Hematopoietic multipotent progenitor cell treated with erythropoietin and hydrocortisone succinate and interleukin-3 and kit ligand, for 4 days (in vitro differentiated cells): Measurements from ENCODE around the gene TNFSF12.

ENCODE experiments used
- DNase-seq: peaks from one replicate; pipeline ENCODE4 v3.0.0-alpha.2; 2015

Gene TNFSF12

GRCh38 chr17:7572588-7573323, 23.9 kb downstream of the TNFSF12 start:
- peak; percentile 100 for DNase-seq

DNA sequence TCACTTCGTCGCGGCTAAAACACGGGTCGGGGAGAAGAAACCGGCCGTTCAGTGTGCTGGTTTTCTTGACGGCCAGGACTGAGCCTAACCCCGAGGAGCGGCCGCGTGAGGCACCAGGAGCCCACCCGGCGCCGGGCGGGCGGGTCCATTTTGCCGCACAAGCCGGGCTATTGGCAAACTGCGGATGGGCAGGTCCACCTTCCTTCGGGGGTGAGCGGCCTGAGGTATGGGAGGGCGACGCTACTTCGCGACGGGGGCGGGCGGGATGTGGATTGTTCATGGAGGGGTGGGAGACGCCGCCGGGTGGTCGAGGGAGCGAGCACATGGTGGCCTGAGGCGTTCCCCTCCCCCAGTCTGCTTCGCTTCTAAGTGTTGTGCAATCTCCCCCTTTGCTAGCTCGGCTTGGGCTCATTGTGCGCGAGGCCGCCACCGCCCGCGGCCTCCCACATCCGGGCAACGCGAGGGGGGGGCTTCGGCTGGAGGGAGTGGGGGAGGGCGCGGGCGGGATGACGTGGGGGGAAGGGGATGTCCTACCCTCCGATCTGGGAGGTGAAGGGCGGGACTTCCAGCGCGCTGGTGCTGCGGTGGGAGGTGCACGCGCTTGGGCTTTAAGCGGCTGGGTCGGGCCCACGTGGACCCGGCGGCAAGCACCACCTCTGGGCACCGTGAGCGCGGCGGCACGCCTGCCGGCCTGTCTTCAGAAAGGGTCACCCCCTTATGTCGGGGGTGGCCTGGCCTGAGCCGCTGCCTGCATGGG, 24.6 kb downstream of the TNFSF12 start:
- DNase-seq = peak; percentile 97

- peak; percentile 25 for DNase-seq
Measured at GRCh38 chr17:7574176-7574953, 25.5 kb downstream of the TNFSF12 start.

GRCh38 chr17:7575481-7575883, 26.6 kb downstream of the TNFSF12 start:
- DNase-seq = no peak

GRCh38 chr17:7575959-7576358, 27.1 kb downstream of the TNFSF12 start:
- no peak for DNase-seq

- DNase-seq = no peak
Measured at GRCh38 chr17:7576432-7576937, 27.6 kb downstream of the TNFSF12 start.

DNA sequence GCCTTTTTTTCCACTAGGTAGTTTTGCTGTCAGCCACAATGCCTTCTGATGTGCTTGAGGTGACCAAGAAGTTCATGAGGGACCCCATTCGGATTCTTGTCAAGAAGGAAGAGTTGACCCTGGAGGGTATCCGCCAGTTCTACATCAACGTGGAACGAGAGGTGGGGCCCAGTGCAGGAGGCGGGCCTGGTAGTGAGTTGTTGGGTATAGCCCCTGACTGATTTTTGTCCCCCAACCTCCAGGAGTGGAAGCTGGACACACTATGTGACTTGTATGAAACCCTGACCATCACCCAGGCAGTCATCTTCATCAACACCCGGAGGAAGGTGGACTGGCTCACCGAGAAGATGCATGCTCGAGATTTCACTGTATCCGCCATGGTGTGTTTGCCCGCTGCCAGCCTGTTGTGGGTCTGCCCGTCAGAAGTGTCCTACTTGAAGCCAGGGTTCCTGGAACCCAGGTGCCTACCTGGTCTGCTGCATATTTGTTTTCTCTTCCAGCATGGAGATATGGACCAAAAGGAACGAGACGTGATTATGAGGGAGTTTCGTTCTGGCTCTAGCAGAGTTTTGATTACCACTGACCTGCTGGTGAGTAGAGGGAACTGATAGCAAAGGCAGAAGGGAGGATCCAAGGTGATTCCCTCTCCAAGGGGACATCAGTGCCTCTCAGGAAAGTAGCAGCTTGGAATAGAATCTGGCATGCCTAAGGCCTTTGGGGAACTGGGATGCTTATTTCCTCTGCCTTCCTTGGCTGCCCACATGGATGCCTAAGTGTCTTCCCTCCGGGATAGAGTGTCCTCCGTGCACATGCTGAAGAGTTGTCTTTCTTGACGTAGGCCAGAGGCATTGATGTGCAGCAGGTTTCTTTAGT, 28.7 kb downstream of the TNFSF12 start:
- no peak for DNase-seq

- peak; percentile 94 for DNase-seq
Measured at GRCh38 chr17:7579001-7579833, 30.4 kb downstream of the TNFSF12 start, which contains the start of gene CD68. Gene CD68 (plus strand): TSS chr17:7579638. CDS start chr17:7579678, 40 bp downstream.

- DNase-seq = no peak
Measured at GRCh38 chr17:7579834-7580603, 31.2 kb downstream of the TNFSF12 start.

- DNase-seq = peak; percentile 81
Measured at GRCh38 chr17:7580604-7581575, 32.0 kb downstream of the TNFSF12 start.

DNA sequence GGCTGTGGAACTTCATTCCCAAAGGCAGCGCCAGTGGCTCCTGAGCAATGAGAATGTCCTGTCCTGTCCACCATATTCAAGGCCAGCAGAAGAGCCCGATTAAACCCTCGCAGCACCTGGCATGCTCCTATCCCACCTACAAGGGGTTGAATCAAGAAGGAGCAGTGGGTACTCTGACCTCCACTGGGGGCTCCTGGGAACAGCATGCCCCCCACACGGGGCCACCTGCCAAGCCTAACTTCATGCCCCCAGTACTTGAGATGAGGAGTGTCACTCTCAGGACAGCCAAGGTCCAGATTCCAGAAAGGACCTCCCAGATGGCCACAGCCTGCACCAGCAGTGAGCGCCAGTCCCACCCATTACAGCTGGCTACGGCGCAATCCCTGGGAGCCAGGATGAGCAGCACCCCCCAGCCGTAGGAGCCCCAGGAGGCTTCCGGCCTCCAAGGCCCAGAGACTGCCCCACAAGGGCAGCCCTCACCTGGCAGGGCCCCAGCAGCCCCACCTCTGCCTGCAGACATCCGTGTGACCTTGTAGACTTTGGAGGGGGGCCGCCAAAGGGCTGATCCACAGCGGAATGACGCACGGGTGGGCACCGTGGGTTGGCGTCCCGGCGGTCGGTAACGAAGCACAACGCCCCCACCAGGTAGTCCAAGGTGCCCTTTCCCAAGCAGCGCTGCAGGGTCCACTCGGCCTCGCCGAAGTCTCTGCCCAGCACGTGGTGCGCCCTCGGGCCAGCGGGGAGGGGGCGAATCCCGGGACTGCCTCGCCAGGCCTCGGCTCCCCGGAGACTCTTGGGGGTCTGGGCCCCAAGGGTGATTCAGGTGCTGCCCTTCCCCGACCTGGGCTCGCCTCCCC, 33.8 kb downstream of the TNFSF12 start:
- DNase-seq = no peak

DNA sequence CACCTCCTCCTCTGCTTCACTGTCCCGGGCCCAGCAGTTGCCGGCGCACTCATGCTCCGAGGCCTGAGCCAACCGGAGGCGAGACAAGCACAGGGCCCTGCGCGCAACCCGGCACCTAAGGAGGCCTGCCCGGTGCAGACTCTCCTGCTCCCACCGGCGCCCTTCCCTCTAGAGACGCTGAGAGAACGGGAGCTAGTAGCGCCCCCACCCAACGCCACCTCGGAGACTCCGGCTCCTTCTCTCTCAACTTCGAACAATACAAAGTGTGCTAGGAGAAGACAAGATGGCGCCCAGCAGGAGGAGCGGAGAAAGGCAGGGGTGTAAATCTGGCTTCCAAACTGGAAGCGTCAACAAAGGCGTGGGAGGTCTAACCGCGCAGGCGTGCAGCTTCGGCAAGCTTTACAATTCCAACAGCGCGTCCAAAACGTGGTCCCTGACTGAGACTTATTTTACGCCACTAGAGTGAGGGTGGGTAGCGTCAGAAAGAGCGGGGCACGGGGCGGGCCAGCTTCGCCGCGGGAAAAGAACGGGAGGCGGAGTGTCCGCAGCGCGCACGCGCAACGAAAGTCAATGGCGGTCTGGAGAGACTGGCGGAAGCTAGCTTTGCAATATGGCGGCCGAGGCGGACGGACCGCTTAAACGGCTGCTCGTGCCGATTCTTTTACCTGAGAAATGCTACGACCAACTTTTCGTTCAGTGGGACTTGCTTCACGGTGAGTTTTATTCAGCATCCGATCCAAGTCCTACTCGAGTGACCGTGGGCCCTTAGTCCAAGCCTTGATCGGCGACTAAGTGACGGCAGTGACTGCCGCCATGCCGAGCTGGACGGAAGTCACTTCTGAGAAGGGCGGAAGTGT, 34.6 kb downstream of the TNFSF12 start, which contains the start of gene MPDU1:
Gene MPDU1 (plus strand): TSS at position 600 of the 857 bp plus-strand sequence. CDS start 11 bp downstream, at position 611.
- DNase-seq = peak; percentile 99

- peak; percentile 35 for DNase-seq
Measured at GRCh38 chr17:7586673-7587419, 38.0 kb downstream of the TNFSF12 start.

DNA sequence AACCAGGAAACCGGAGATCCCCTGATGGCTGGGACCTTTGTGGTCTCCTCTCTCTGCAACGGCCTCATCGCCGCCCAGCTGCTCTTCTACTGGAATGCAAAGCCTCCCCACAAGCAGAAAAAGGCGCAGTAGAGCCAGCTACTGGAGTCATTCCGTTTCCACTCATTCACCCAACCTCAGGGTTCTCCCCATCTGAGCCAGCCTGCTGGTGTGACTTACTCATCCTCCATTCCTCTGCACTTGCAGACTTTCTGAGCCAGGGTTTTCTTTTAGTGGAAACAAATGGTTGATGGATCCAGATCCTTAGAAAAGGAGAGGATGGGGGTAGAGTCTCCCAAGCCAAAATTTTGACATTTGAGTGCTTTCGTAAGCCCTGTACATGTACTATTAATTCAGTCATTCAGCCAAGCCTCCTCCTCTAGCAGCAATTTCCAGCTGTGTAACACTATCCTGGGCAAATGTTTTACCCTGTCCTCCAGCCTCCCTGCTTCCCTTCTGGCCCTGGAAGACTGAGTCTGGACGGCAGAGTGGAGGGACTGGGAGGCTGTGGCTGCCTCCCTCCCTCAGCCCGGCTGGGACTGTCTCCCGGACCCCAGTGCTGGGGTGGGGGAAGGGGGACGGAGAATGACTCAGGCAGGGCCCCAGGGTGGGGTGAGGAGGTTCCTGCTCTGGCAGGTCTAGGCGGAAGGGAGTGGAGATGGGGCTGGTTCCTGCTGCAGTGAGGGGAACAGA, 38.7 kb downstream of the TNFSF12 start:
- peak; percentile 54 for DNase-seq

- no peak for DNase-seq
Measured at GRCh38 chr17:7588553-7589203, 39.8 kb downstream of the TNFSF12 start.
